ENCODE measurements around the gene GPRC5C.

GPRC5C gene

GRCh38 chr17:74465378-74466110, 33.7 kb downstream of the GPRC5C start:
- DNase-seq (ENCODE audit: low spot score), result no peak
- TF ChIP-seq CTCF (IDR thresholded peaks at IDR 0.05; ENCODE audit: extremely low read depth, missing control alignments), result no peak

- TF ChIP-seq CTCF (IDR thresholded peaks at IDR 0.05; ENCODE audit: extremely low read depth, missing control alignments), result no peak
- no peak for DNase-seq (ENCODE audit: low spot score)
Observed at GRCh38 chr17:74466111-74466827, 34.4 kb downstream of the GPRC5C start, which contains the start of gene CD300A. CD300A (plus strand) TSS chr17:74466634; CDS start chr17:74466704, 70 bp downstream.

- DNase-seq (ENCODE audit: low spot score), result no peak
- TF ChIP-seq CTCF (IDR thresholded peaks at IDR 0.05; ENCODE audit: extremely low read depth, missing control alignments), result no peak
Observed at GRCh38 chr17:74466828-74467184, 34.9 kb downstream of the GPRC5C start.

- no peak for TF ChIP-seq CTCF (IDR thresholded peaks at IDR 0.05; ENCODE audit: extremely low read depth, missing control alignments)
- DNase-seq (ENCODE audit: low spot score), result peak; percentile 79
Observed at GRCh38 chr17:74467221-74467951, 35.5 kb downstream of the GPRC5C start.

- TF ChIP-seq CTCF (IDR thresholded peaks at IDR 0.05; ENCODE audit: extremely low read depth, missing control alignments), result no peak
- no peak for DNase-seq (ENCODE audit: low spot score)
Observed at GRCh38 chr17:74471341-74471740, 39.5 kb downstream of the GPRC5C start.

- DNase-seq (ENCODE audit: low spot score), result no peak
- no peak for TF ChIP-seq CTCF (IDR thresholded peaks at IDR 0.05; ENCODE audit: extremely low read depth, missing control alignments)
Observed at GRCh38 chr17:74472890-74473289, 41.0 kb downstream of the GPRC5C start.

GRCh38 chr17:74473294-74473693, 41.4 kb downstream of the GPRC5C start:
- DNase-seq (ENCODE audit: low spot score), result no peak
- no peak for TF ChIP-seq CTCF (IDR thresholded peaks at IDR 0.05; ENCODE audit: extremely low read depth, missing control alignments)

Measured in GM20000 (cell line).